AML-193 (cell line): ENCODE measurements around the gene RASA3.

Experiments used
- DNase-seq, 2 experiments: peaks; one replicate each; lab custom pipeline; 2025; lab: John Stamatoyannopoulos, UW

The RASA3 gene

DNA sequence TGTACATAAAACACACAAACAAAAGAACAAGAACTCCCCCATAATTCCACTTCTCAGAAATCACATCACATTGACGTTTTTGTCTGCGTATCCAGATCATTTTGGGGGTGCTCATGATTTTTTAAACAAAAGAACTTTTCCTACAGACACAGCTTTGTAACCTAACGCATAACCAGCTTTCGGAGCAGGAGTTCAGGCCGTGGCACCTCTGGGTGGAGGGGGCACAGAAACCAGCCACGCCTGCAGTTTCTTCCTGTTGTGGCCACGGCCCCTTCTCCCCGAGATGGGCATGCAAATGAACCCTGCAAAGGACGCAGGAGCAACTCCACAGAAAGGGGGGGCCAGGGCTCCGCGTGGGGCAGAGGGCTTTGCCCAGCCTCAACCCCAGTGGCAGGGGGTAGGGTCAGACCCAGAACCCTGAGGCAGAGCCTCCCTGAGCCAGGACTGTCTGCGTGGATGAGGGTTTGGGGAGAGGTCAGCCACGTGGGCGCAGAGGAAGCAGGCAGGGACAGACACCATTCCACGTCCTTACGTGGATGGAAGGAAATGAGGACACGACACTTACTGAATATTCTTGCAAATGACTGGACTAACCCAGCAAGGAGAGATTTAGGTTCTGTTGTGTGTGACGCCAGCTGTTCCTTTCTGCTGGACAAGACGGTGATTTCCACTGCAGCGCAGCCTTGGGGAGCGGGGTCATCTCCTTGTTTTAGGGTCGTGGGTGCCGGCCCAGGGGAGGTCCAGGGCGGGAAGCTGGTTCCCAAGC is 64.4 kb downstream of the RASA3 start:
- no peak for DNase-seq

DNA sequence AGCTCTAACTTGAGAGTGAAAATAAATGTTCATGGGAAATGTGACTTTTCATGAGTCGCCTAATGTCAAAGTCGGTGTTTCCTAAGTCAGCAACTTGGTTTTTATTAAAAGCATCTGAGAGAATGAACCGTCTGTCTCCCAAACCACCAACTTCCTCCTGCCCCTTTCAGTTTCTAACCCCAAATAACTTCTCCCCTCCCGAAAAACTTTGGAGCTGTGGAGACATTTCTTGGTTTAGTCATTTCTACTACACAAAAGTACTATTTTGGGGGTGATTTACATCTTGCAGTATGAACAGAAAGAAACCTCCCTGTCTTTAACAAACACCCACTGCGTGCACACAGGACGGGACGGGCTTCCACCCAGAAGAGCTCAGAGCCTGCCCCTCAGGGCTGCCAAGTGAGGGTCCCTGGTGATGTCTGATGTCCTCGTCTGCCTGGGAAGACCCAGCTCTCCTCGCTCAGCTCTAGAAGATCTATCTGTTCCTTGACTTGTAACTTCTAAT is 65.0 kb downstream of the RASA3 start:
- DNase-seq = peak; percentile 62 to 72

DNA sequence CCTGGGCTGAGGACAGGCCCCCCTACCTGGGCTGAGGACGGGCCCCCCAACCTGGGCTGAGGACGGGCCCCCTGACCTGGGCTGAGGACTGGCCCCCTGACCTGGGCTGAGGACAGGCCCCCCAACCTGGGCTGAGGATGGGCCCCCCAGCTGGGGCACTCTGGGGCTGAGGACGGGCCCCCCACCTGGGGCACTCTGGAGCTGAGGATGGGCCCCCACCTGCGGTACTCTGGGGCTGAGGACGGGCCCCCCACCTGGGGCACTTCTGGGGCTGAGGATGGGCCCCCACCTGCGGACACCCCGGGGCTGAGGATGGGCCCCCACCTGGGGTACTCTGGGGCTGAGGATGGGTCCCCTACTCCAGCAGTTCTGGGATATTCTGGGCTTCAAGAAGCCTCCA is 65.5 kb downstream of the RASA3 start:
- DNase-seq = no peak

DNA sequence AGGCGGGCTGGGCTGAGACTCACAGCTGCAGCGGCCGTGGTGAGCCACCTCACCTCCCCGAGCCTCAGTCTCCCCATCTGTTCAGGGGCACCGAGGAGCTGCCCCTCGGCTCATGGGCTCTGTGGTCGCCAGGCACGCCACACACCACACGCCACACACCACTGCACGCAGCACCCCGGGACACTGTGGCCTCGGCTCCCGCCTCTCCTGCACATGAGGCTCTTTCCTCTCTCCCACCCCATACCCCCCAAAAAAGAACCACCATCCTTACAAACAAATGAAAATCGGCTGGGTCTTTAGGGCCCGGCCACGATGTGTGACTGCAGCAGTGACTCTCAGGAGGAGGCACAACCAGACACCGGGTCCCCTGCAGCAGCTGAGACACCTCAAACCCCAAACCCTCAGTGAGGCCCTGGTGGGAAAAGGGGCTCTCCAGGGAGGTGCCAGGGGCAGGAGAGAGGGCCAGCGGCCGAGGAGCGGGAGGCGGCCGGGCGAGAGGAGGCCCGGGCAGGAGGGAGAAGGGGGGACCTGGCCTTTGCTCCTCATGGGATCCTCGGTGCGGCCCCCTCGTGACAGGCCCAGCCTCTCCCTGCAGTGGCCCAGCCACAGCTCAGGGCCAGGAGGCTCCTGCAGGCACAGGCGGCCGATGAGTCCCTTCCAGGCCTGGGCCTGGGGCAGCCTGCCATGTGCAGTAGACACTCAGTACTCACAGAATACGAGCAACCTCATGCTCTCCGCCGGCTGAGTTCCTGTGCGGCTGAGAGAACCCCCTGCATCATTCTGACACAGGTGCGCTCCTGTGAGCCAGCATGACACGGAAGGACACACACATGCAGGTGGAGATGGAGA is 66.3 kb downstream of the RASA3 start:
- no peak for DNase-seq

DNA sequence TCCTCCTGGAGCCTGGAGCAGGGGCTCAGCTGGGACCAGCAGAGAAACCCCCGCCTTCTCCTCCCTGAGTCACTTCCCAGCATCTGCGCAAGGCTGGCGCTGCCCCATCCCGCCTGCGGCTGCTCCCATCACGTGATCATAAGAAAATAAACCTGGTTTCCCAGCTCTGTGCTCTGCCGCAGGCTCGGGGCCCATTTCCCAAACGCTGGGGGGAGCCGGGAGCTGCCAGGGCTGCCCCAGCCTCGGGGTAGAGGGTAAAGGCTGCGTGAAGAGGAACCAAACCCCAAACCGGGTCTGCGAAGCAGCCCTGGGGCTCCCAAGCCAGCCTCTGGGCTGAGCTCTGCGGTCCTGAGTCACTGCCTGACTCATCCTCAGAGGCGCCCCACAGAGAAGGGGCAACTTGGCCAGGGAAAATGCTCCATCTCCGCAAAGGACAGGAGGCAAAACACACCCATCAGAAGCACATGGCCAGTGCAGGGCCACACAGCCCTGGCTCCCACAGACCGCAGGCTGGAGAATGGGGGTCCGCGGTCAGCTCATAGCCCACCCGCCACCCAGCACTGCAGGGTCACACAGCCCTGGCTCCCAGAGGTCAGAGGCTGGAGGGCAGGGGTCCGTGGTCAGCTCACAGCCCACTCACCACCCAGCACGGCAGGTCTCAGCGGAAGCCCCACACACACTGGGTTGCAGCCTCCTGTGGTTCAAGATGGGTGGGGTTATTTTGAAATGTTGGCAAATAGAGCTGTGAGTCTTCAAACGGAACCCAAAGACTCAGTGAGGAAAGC is 67.1 kb downstream of the RASA3 start:
- peak; percentile 98 to 99 for DNase-seq

DNA sequence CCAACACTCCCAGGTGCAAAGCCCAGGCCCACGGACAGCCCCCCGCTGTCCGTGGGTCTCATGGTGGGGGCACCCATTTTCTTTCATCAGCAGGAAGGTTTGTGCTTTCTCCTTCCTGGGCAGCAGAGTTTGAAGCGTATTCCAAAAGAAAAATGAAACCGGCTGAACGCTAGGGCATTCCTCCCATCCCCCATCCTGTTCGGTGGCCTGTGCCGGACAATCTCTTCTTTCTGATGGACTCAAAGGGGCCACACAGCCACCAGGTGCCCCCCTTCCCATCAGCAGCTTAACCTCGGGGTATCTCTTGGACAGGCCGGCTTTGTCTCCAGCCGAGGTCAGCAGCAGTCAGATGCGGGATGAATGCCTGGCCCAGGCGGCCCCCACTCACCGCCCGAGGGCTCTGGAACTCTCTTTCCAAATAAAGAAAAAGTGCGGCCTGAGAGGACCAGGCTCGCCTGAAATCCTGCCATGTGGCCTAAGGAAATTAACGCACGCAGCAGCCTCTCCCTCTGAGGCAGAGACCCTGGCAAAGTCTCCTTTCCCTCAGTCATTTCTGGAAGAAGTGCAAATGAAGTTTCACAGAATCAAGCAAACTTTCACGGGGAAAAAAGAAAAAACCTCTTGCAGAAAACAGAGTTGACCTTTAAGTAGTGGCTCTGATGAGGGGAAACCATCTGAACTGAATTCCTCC is 67.8 kb downstream of the RASA3 start:
- DNase-seq = no peak

DNA sequence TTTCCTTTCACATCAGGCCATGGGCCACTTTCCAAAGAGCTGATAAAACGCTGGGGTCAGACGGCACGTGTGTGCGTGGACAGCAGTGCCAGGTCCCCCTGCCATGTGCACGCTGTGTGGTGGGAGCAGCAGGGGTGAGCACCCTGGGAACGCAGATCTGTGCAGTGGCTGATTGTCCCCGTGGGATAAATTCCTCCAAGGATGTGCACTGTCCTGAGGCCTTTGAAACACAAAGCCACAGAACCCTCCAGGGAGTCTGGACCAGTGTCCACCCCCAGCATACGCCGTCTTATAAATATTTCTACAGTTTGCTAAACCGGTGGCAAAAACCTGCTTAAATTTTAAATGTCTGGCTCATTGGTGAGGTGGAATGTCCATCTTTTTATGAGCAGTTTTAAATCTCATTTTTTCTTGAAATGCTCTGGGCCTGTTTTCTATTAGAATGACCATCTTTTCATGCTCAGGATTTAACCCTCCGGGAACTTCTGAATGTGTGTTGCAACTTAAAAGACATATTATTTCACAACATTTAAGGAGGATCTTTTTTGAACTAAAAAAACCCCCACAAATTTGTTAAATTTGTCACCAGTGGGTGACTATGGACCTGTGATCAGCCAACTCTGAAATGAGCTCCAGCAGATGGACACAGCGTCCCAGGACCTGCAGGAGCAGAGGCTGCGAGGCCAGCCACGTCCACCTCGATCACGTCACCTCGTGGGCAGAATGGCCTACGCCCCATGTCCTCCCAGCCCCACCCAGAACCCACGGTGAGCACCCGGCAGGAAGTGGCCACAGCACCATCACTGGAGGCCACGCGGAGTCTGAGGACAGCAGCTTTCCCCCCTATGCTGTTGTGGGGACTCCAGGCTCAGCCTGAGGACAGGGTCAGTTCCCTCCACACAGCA is 68.6 kb downstream of the RASA3 start:
- DNase-seq = peak; percentile 43 to 51

DNA sequence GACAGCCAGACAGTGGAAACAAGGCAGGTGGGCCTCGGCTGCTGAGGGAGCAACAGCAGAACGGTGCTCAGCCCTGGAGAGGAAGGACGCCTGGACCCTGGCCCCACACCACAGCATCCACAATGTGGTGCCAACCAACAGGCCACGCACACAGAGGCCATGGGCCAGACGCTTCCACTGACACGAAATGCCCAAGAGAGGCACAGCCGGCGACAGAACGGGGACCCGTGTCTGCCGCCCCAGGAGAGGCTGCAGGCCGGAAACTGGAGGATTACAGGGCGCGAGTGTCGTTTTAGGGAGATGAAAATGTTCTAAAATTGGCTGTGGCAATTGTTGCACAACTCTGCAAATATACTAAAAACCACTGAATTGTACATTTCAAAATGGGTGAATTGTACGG is 69.7 kb downstream of the RASA3 start:
- DNase-seq = peak; percentile 92 to 94

DNA sequence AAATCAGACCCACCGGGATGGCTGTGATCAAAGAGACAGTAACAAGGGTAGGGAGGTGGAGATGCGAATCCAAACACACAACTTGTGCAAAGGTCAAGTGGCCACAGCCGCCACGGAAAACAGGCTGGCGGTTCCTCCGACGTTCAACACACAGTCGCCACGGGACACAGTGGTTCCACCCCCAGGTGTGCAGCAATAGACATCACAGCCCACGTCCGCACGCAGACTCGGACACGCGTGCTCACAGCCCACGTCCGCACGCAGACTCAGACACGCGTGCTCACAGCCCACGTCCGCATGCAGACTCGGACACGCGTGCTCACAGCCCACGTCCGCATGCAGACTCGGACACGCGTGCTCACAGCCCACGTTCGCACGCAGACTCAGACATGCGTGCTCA is 70.1 kb downstream of the RASA3 start:
- DNase-seq = no peak

DNA sequence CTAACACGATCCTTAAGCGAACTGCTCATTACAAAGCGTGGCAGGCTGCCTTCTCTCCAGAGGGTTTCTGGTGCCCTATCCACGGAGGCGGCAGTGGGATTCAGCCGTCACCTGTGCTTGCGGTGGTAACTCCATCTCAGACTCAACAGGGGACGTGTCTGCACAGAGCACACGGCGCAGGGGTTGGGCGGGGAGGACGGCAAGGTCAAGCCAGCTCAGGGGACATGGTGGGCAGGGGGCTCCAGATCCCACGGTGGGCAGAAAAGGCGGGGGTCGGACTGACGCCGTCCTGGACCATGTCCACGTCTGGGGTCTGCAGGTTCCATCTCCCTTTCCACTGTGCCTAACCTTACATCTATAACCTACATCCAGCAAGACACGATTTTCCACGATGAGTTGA is 70.7 kb downstream of the RASA3 start:
- no peak for DNase-seq

DNA sequence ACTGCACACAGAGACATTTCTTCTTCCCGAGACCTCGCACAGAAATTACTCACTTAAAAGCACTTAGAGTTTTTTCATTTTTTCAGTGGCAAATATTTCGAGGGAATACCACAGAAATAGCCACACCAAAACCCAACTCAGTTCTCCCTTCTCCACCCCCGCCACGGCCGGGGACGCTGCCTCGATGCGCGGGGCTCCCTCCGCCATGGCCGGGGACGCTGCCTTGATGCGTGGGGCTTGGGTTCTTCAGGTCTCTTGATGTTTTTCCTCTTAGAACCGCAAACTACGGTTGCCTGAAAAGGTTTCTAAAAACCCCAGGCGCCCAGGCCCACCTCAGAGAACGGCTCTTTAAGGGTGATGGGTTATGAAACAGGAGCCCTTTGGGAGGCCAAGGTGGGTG is 71.4 kb downstream of the RASA3 start:
- DNase-seq = no peak

DNA sequence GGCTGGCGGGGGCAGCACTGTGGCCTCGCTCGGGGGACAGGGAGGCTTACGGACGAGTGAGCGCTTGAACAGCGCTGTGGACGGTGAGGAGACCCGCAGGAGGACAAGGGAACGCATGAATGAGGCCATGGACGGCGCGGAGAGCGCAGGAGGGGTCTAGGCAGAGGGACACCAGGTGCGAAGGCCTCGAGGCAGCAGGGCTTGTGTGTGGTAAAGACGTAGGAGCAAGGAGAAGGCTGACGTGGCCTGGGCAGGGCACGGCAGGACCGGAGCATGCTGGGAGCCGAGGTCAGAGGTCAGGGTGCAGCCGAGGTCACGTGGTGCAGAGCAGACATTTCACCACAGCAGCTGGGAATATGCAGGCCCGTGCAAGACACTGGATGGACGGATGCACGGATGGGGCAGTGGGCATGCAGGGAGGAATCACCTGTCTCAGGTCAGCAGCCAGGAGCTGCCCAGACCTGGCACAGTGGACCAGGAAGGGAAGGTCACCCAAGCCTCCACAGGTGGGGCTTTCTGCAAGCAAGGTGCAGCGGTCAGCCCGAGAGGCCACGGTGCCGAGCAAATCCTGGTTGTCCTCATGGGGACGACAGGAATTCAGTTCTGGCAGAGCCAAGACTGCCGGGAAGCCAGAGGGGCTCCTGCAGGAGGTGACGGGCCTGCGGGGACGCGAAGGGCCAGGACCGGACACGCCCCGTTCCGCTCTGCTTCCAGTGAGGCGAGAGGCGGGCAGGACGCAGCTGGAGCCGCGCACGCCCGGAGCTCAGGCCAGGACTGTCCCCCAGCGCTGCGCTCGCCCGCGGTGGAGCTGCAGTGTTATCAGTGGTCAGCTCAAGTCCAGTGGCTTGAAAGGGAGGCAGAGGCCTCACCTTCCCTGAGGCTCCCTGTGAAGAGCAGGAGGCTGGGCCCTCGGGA is 72.2 kb downstream of the RASA3 start:
- no peak for DNase-seq

DNA sequence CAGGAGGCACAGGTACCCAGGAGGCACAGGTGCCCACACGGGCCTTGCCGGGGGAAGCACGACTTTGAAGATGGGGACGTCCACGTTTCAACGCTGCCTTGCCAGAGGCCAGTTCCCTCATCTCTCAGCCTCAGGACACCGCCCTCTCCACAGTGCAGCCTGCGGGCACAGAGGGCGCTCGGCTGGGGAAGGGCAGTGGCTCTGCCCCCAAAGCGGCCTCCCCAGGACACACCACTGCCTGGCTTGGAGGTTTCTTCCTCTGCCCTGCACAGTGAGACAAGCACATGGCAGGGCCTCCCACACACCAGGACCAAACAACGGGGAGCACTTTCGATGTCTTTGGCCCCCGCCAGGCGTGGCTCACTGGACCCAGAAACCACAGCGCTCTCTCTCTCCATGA is 73.0 kb downstream of the RASA3 start:
- no peak for DNase-seq

DNA sequence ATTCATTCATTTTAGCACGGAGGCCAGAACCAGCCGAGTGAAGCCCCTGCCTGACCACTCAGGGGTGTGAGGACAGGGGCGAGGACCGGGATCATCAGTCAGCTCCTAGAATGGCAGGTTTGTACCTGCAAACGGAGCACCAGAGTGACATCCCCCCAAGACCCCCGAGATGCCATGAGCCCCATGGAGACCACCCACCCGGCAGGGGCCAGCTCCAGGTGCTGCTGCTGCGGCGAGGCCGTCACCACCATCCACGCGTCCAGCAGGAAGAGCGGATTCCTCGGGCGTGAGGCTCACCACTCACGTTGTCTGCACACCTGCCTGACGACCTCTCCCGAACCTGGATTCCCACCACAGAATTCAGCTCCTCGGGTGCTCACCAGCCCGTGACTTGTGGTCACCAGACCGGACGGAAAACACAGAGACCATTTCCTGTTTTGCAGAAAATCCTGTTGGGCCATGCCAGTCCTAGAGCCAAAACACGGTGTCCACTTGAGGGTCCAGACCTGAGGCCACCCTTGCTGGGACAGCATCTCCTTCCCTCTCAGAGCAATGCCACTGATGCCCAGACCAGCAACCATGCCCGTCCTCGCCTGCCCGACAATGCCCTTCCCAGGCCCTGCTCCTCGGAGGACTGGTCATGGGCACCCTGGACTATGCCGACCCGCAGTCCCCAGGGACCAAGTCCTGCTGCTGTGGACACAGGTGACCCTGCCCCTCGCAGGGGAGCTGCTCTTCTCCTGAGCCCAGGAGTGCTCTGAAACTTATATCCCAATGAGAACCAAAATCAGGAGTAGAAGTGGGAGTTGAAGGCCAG is 74.2 kb downstream of the RASA3 start:
- DNase-seq = no peak

DNA sequence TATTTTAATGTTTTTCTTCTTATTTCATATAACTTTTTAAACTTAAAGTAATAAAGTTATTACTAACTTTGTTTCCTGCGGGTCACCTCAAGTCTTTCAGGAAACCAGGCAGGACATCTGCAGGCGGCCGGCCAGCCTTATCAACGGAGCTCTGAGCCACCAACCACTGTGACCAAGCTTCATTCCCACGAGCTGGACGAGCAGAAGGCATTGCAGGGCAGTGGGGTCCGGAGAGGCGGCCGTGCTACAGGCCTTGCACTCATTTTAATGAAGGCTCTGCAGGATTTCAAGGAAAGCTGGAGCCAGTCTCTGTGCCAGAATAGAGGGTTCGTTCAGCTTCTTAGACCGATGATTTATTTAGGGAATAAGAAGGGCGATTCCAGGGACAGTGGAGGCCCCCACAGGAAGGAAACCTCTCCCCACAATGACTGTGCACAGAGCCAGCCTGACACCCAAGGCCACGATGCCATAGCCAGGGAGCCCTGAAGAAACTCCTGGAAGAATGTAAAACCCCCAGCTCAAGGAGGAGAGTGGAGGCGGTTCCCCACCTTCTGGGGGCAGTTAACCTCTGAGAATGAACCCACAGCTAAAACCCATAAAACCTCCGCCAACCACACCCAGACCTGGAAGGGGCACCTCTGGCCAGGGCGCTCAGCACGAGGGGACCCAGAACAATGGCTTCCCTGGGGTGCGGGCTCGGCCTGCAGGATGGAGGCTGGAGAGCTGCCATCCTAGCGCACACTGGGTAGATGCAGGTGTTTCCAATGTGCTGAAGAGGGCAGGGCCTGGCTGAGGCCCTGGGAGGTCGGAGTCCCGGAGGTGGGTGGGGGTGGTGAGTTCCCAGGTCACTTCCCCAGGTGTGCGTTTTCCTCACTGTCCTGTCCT is 75.0 kb downstream of the RASA3 start:
- no peak for DNase-seq

DNA sequence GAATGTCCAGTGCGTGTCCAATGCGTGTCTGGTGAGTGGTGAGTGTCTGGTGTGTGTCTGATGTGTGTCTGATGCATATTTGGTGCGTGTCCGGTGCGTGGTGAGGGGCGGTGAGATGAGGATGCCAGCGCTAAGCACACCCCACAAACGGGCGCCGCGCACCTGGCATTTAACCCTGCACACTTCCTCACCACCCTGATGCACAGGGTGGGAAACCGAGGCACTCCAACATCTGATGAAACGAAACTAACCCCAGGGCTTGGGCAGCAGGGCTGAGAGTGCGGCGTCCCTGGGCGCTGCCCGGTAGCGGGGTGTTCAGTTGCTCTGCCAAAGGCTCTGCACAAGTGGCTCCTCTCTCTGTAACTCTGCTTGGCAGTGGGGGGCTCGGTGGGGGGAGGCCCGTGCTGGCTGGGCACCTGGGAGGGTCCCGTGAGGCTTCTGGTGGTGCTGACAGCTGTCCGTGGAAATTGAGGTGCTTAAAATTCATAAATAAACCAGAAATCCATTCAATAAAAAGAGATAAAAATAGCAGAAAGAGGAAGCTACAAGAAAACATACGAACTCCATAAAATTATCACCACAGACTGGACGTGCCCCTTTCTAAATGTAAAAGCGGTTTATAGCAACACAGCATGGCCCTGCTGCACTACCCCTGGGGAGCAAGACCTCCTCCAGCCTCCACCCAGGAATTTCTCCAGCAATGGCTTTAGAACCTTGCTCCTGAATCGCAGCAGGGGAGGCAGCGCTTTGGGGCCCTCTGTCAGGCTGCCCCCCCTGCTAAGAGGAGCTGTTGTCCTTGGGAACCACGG is 76.0 kb downstream of the RASA3 start:
- no peak for DNase-seq

DNA sequence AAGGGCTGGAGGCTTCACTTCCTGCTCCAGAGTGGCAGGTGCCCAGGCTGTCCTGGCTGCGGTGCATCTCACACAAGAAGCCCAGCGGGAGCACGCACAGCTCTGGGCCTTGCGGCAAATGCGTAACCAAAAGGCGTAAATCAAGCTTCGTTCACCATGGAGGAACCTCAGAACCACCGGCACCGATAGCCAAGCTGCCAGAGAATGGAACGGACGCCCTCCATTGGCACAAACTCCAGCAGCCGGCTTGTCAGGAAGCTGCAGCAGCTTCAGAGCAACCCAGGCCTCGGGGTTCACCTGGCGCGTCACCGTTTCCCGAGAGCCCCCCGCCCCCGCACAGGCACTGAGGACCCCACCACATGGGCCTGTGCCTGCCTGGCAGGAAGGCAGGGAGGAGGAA is 76.7 kb downstream of the RASA3 start:
- DNase-seq = no peak
